ENCODE measurements around the gene GALR2. TPM values are rescaled to one million over a fixed set of nuclear protein-coding genes. Genes with fewer than 3 reads are reported as not detected.

GALR2 gene
- total and polyA plus RNA-seq, 9 of the 15 experiments (the other 6 are each of a cell fraction or from before 2014, with no cell fraction given): 0.34 TPM; not detected in 8

DNA sequence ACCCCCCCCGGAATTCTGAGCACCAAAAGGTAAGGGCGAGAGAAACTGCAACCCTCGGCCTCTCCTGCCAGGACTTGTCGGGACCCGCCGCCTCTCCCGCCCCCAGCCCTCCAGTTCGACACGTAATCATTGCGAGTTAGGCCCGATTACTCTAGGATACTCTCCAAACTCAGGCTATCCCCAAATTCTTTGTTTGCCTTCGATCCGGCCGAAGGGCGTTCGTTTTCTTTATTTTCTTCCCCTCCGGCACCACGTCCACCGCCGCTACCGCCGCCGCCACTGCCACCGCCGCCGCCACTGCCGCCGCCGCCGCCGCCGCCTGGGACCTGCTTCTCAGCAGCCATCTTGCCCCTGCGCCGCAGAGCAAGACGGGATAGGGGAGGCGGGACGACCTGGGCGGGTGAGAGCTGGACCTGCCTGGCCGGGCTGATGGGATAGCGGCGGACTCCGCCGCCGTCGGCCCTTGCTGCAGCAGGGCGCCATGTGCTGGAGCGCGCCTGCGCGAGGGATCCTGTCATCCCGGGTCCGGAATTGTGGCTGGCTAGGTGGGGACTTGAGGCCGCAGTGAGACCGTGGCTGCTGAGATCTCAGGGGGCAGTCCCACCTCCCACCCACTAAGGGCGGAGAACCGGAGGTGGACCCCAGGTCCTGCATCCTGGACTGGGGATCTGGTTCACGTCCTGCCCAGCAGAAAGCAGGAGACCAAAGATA is 2.3 kb upstream of the GALR2 start, which contains the start of gene SRP68 (continued):
- TF ChIP-seq ZNF318 (IDR thresholded peaks at IDR 0.05; ENCODE audit: borderline replicate concordance in 1 of 2, low read depth in 1 of 2): no peak
- TF ChIP-seq TRIM24 (IDR thresholded peaks at IDR 0.05): no peak
- TF ChIP-seq TFAP4 (CRISPR knock-in tag; IDR thresholded peaks at IDR 0.05; ENCODE audit: borderline replicate concordance): peak; percentile 86; the same call in 1 of the 2 replicates
- no peak for TF ChIP-seq HOMEZ (CRISPR knock-in tag; IDR thresholded peaks at IDR 0.05)
- TF ChIP-seq, protein P1, sequence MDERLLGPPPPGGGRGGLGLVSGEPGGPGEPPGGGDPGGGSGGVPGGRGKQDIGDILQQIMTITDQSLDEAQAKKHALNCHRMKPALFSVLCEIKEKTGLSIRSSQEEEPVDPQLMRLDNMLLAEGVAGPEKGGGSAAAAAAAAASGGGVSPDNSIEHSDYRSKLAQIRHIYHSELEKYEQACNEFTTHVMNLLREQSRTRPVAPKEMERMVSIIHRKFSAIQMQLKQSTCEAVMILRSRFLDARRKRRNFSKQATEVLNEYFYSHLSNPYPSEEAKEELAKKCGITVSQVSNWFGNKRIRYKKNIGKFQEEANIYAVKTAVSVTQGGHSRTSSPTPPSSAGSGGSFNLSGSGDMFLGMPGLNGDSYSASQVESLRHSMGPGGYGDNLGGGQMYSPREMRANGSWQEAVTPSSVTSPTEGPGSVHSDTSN (CRISPR knock-in tag; IDR thresholded peaks at IDR 0.05; ENCODE audit: low read depth): no peak
- TF ChIP-seq, protein P1 (tag; conservative IDR thresholded peaks at IDR 0.05; ENCODE audit: low read depth): no peak
- TF ChIP-seq ZNF561 (CRISPR knock-in tag; conservative IDR thresholded peaks at IDR 0.05): 0 out of 2 replicates have a peak, but pooled peaks have one; percentile 53
- TF ChIP-seq MEF2D (tag; conservative IDR thresholded peaks at IDR 0.05; ENCODE audit: low read depth): no peak
- TF ChIP-seq GTF2E2 (tag; IDR thresholded peaks at IDR 0.05): peak; percentile 91
- peak; percentile 62; the same call in 1 of the 2 replicates for TF ChIP-seq SMAD4 (CRISPR knock-in tag; conservative IDR thresholded peaks at IDR 0.05)
- peak; percentile 91 for TF ChIP-seq MAX (CRISPR knock-in tag; IDR thresholded peaks at IDR 0.05)

Measured in K562 (cell line).